ENCODE data around the gene PARVG. TPM values are rescaled to one million over a fixed set of nuclear protein-coding genes. Genes with fewer than 3 reads are reported as not detected.

The PARVG gene
- total RNA-seq, 2 experiments from 2014 or later: 76.5 to 76.9 TPM

GRCh38 chr22:44142421-44143104 lies 38.2 kb upstream of the PARVG start:
- intact Hi-C loops (cut with micrococcal nuclease): no loop called here
- ATAC-seq: no peak
- Mint-ChIP-seq H3K4me3 (no peak overlapping the region), H3K27me3 (no peaks in the 10 kb centered on the region), H3K4me1 (ENCODE audit: low read depth) (no peaks in the 10 kb centered on the region), H3K27ac (no peak overlapping the region), H3K36me3 (ENCODE audit: low read depth) (peaks cover 16% of the 10 kb centered on the region), H3K9me3 (peaks cover 6% of the 10 kb centered on the region)
- DNase-seq: no peak
- no peak for TF ChIP-seq CTCF (IDR thresholded peaks at IDR 0.05)
- POLR2A ChIA-PET: no interaction called here
- CTCF ChIA-PET: no interaction called here

DNA sequence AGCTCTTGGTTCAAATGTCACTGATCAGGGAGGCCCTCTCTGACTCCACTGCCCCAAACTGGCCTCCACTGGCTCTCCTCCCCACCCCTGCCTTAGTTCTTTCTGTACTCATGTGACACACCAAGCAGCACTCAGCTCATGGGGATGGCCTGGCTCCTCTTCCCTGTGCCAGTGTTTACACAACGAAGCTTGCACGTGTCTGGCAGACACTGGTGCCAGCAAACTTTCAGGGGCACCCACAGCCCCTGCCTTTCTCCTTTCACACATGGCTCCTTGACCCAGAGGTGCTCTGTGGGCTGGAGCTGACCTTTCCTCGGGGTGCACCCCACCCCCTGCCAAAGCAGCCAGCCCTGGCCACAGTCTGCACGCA lies 37.6 kb upstream of the PARVG start:
- H3K4me3 Mint-ChIP-seq: no peak overlapping the region
- peaks cover under 1% of the 10 kb centered on the region for H3K9me3 Mint-ChIP-seq
- H3K27ac Mint-ChIP-seq: no peak overlapping the region
- ATAC-seq (no peak), DNase-seq (no peak)
- no peak for TF ChIP-seq CTCF (IDR thresholded peaks at IDR 0.05)
- H3K27me3 Mint-ChIP-seq: no peaks in the 10 kb centered on the region
- POLR2A ChIA-PET: no interaction called here
- no peaks in the 10 kb centered on the region for H3K4me1 Mint-ChIP-seq (ENCODE audit: low read depth)
- CTCF ChIA-PET: no interaction called here
- intact Hi-C loops (cut with micrococcal nuclease): no loop called here
- H3K36me3 Mint-ChIP-seq (ENCODE audit: low read depth): peaks cover 12% of the 10 kb centered on the region

- H3K4me1 Mint-ChIP-seq (ENCODE audit: low read depth): no peaks in the 10 kb centered on the region
- intact Hi-C loops (cut with micrococcal nuclease): no loop called here
- ChIA-PET CTCF (no interaction called here), POLR2A (no interaction called here)
- H3K36me3 Mint-ChIP-seq (ENCODE audit: low read depth): peaks cover 8% of the 10 kb centered on the region
- no peak for ATAC-seq
- H3K9me3 Mint-ChIP-seq: no peaks in the 10 kb centered on the region
- no peak overlapping the region for H3K27ac Mint-ChIP-seq
- no peak for TF ChIP-seq CTCF (IDR thresholded peaks at IDR 0.05)
- no peak for DNase-seq
- H3K27me3 Mint-ChIP-seq: no peaks in the 10 kb centered on the region
- H3K4me3 Mint-ChIP-seq: no peak overlapping the region
These were observed 37.1 kb upstream of the PARVG start for GRCh38 chr22:44143579-44143978.

DNA sequence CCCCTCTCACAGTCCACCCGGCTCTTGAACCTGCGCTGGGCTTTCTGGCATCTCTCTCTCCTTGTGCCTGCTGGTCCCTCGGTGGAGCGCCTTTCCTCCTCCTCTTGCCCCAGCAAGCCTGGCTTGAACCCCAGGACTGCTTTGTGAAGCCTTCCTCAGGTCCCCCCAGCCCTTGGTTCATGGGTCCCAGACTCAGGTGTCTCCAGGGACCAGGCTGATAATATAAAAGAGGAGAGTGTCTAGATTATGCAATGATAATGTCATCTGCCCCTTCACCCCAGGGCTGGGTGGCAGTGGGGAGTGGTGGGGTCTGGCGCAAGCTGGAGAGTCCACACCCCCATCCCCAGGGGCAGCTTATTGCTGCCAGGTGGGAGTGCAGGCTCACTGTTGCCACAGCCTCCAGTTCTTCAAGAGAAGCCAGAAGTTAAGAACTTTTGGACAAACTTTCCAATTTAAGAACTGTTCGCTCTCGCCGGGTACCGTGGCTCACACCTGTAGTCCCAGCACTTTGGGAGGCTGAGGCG lies 36.6 kb upstream of the PARVG start:
- no peak for ATAC-seq
- no peak overlapping the region for H3K4me3 Mint-ChIP-seq
- CTCF ChIA-PET: no interaction called here

More for the DNA sequence above, 36.6 kb upstream of the PARVG start:
- TF ChIP-seq CTCF (IDR thresholded peaks at IDR 0.05): no peak
- no peaks in the 10 kb centered on the region for H3K27me3 Mint-ChIP-seq
- H3K36me3 Mint-ChIP-seq (ENCODE audit: low read depth): peaks cover 4% of the 10 kb centered on the region
- H3K27ac Mint-ChIP-seq: no peak overlapping the region
- POLR2A ChIA-PET: no interaction called here
- intact Hi-C loops (cut with micrococcal nuclease): no loop called here
- H3K9me3 Mint-ChIP-seq: no peaks in the 10 kb centered on the region
- no peaks in the 10 kb centered on the region for H3K4me1 Mint-ChIP-seq (ENCODE audit: low read depth)
- DNase-seq: no peak

Measured in activated CD8-positive, alpha-beta T cell treated with anti-CD3 and anti-CD28 coated beads for 36 hours (primary cell).